Suprapubic skin (tissue), 4 donors: ENCODE measurements around the gene SRSF11. TPM values are rescaled to one million over a fixed set of nuclear protein-coding genes. Genes with fewer than 3 reads are reported as not detected.

Experiments used
- DNase-seq, 2 donors: peaks; one replicate each; pipeline ENCODE4 v3.0.0-alpha.2; 2019; ENCODE audit warnings: low spot score in 2 of 2
- H3K27ac ChIP-seq: fragments of 200-600 bp; sonication (generic); one replicate; pipeline ENCODE4 v1.5.1; 2019
- H3K27me3 ChIP-seq: fragments of 200-600 bp; sonication (generic); one replicate; pipeline ENCODE4 v1.5.1; 2019
- H3K36me3 ChIP-seq: fragments of 200-600 bp; sonication (generic); one replicate; pipeline ENCODE4 v1.5.1; 2019
- H3K4me1 ChIP-seq: fragments of 200-600 bp; sonication (generic); one replicate; pipeline ENCODE4 v1.5.1; 2019
- H3K4me3 ChIP-seq: fragments of 200-600 bp; sonication (generic); one replicate; pipeline ENCODE4 v1.5.1; 2019; ENCODE audit warnings: mild to moderate bottlenecking
- H3K9me3 ChIP-seq: fragments of 200-600 bp; sonication (generic); one replicate; pipeline ENCODE4 v1.5.1; 2019
- CTCF ChIP-seq, 2 donors: fragments of 200-600 bp in 1 of 2; fragments of 450-650 bp in 1 of 2; sonication (generic) in 1 of 2; IDR thresholded peaks; one replicate each; pipeline ENCODE4 v1.5.1; 2016 to 2019; ENCODE audit warnings: antibody characterized with exemption in 2 of 2, mild to moderate bottlenecking in 1 of 2, moderate library complexity in 1 of 2
- EP300 ChIP-seq: sonication (generic); formaldehyde crosslinking; IDR thresholded peaks from one replicate; pipeline ENCODE4 v1.6.1; 2017; ENCODE audit warnings: antibody characterized with exemption
- POLR2A ChIP-seq, 2 donors: fragments of 450-650 bp; IDR thresholded peaks; one replicate each; pipeline ENCODE4 v1.6.1; 2017; ENCODE audit warnings: antibody characterized with exemption in 2 of 2, mild to moderate bottlenecking in 2 of 2, moderate library complexity in 2 of 2
- POLR2AphosphoS5 ChIP-seq, 3 donors: sonication (generic); formaldehyde crosslinking; IDR thresholded peaks; one replicate each; pipeline ENCODE4 v1.6.1; 2017; ENCODE audit warnings: antibody characterized with exemption in 3 of 3
- WGBS: methylation state at CpG from one replicate; pipeline ENCODE4 v1.1.5; 2018; 5-methylcytosine and 5-hydroxymethylcytosine counted together
- total RNA-seq, 4 donors: library from RNA; depleted of rRNA; stranded (reverse); fragments of >200 nt; gene quantifications; one replicate each; pipeline ENCODE4 v1.1.0, GENCODE V29; 2016

SRSF11 gene
- total RNA-seq, 4 donors from 2014 or later, result 104 to 419 (median 110) TPM

- H3K4me3 ChIP-seq, result no peak overlapping the region
- H3K9me3 ChIP-seq, result no peaks in the 10 kb centered on the region
- no peak overlapping the region for H3K27ac ChIP-seq
- H3K4me1 ChIP-seq, result peaks cover 7% of the 10 kb centered on the region
- no peaks in the 10 kb centered on the region for H3K27me3 ChIP-seq
- H3K36me3 ChIP-seq, result peaks cover 100% of the 10 kb centered on the region
- no peak for DNase-seq
- TF ChIP-seq POLR2AphosphoS5 (IDR thresholded peaks at IDR 0.05), result no peak
- TF ChIP-seq POLR2A (IDR thresholded peaks at IDR 0.05), result no peak
- no peak for TF ChIP-seq EP300
- no peak for TF ChIP-seq CTCF (IDR thresholded peaks at IDR 0.05)
These were observed 13.6 kb downstream of the SRSF11 start for GRCh38 chr1:70234733-70235132.

GRCh38 chr1:70239940-70240339 lies 18.8 kb downstream of the SRSF11 start:
- H3K4me3 ChIP-seq, result no peak overlapping the region
- H3K36me3 ChIP-seq, result peaks cover 98% of the 10 kb centered on the region
- TF ChIP-seq POLR2AphosphoS5 (IDR thresholded peaks at IDR 0.05), result no peak
- TF ChIP-seq CTCF (IDR thresholded peaks at IDR 0.05), result no peak
- TF ChIP-seq POLR2A (IDR thresholded peaks at IDR 0.05), result no peak
- TF ChIP-seq EP300, result no peak
- H3K27ac ChIP-seq, result no peak overlapping the region
- H3K4me1 ChIP-seq, result no peaks in the 10 kb centered on the region
- H3K9me3 ChIP-seq, result no peaks in the 10 kb centered on the region
- H3K27me3 ChIP-seq, result no peaks in the 10 kb centered on the region
- no peak for DNase-seq

GRCh38 chr1:70247122-70247521 lies 25.9 kb downstream of the SRSF11 start:
- Histone ChIP-seq H3K4me3 (no peak overlapping the region), H3K9me3 (no peaks in the 10 kb centered on the region), H3K4me1 (no peaks in the 10 kb centered on the region), H3K36me3 (peaks cover 98% of the 10 kb centered on the region), H3K27ac (no peak overlapping the region), H3K27me3 (no peaks in the 10 kb centered on the region)
- DNase-seq, result no peak
- TF ChIP-seq CTCF (IDR thresholded peaks at IDR 0.05) (no peak), POLR2AphosphoS5 (IDR thresholded peaks at IDR 0.05) (no peak), POLR2A (IDR thresholded peaks at IDR 0.05) (no peak), EP300 (no peak)

GRCh38 chr1:70247768-70248167 lies 26.6 kb downstream of the SRSF11 start:
- H3K36me3 ChIP-seq, result peaks cover 97% of the 10 kb centered on the region
- H3K27ac ChIP-seq, result no peak overlapping the region

GRCh38 chr1:70248729-70249128 lies 27.5 kb downstream of the SRSF11 start:
- Histone ChIP-seq H3K4me3 (no peak overlapping the region), H3K4me1 (no peaks in the 10 kb centered on the region), H3K9me3 (no peaks in the 10 kb centered on the region), H3K27ac (no peak overlapping the region), H3K36me3 (peaks cover 95% of the 10 kb centered on the region), H3K27me3 (no peaks in the 10 kb centered on the region)
- 86% methylated on average over 4 of the region's 4 CpGs for WGBS
- TF ChIP-seq CTCF (IDR thresholded peaks at IDR 0.05) (no peak), POLR2A (IDR thresholded peaks at IDR 0.05) (no peak), POLR2AphosphoS5 (IDR thresholded peaks at IDR 0.05) (no peak), EP300 (no peak)
- DNase-seq, result no peak

More at GRCh38 chr1:70247768-70248167, 26.6 kb downstream of the SRSF11 start:
- Histone ChIP-seq H3K9me3 (no peaks in the 10 kb centered on the region), H3K4me3 (no peak overlapping the region), H3K27me3 (no peaks in the 10 kb centered on the region), H3K4me1 (no peaks in the 10 kb centered on the region)
- no peak for DNase-seq
- TF ChIP-seq POLR2AphosphoS5 (IDR thresholded peaks at IDR 0.05) (no peak), POLR2A (IDR thresholded peaks at IDR 0.05) (no peak), EP300 (no peak), CTCF (IDR thresholded peaks at IDR 0.05) (no peak)
